Heart right ventricle (tissue), 16 donors: Measurements from ENCODE around the gene TAF1C. TPM values are rescaled to one million over a fixed set of nuclear protein-coding genes. Genes with fewer than 3 reads are reported as not detected.

Experiments
- ATAC-seq, 8 donors: fragments of 200-7000 bp; cut with Tn5 transposase; one replicate each; pipeline ENCODE4 v1.9.1; 2020; ENCODE audit warnings: mild to moderate bottlenecking in 8 of 8, moderate library complexity in 8 of 8, moderate number of reproducible peaks in 1 of 8
- DNase-seq, 2 donors: peaks; one replicate each; pipeline ENCODE4 v3.0.0-alpha.2; 2020
- H3K27ac ChIP-seq, 10 donors: fragments of 200-600 bp; sonication (generic) in 2 of 10; one replicate each; pipeline versions ENCODE4 v1.5.0 to v1.8.0; 2020 to 2022; ENCODE audit warnings: mild to moderate bottlenecking in 3 of 10
- H3K27me3 ChIP-seq, 7 donors: fragments of 200-600 bp; one replicate each; pipeline ENCODE4 v1.8.0; 2021 to 2022; ENCODE audit warnings: mild to moderate bottlenecking in 2 of 7
- H3K36me3 ChIP-seq, 9 donors: fragments of 200-600 bp; sonication (generic) in 1 of 9; one replicate each; pipeline versions ENCODE4 v1.5.0 to v1.8.0; 2020 to 2022; ENCODE audit warnings: mild to moderate bottlenecking in 2 of 9
- H3K4me1 ChIP-seq, 9 donors: fragments of 200-600 bp; sonication (generic) in 1 of 9; one replicate each; pipeline versions ENCODE4 v1.5.0 to v1.8.0; 2020 to 2022; ENCODE audit warnings: mild to moderate bottlenecking in 4 of 9
- H3K4me3 ChIP-seq, 10 donors: fragments of 200-600 bp; sonication (generic) in 2 of 10; one replicate each; pipeline versions ENCODE4 v1.5.0 to v1.8.0; 2020 to 2022; ENCODE audit warnings: mild to moderate bottlenecking in 7 of 10, moderate library complexity in 2 of 10
- H3K9me3 ChIP-seq, 11 donors: fragments of 200-600 bp in 10 of 11; sonication (generic) in 2 of 11; one replicate each; pipeline versions ENCODE4 v1.5.0 to v1.8.0; 2013 to 2022; ENCODE audit warnings: mild to moderate bottlenecking in 2 of 11, control low read depth in 1 of 11, moderate library complexity in 1 of 11
- CTCF ChIP-seq, 9 donors: fragments of 200-600 bp; sonication (generic) in 2 of 9; IDR thresholded peaks; one replicate each; pipeline versions ENCODE4 v1.5.0 to v1.8.0; 2021 to 2022; ENCODE audit warnings: antibody characterized with exemption in 9 of 9, mild to moderate bottlenecking in 5 of 9, moderate library complexity in 1 of 9
- WGBS, 2 donors: extraction: QIAGEN DNeasy Blood & Tissue Kit; methylation state at CpG; one replicate each; pipeline ENCODE4 v1.1.7; 2013; ENCODE audit warnings: inconsistent platforms in 1 of 2; 5-methylcytosine and 5-hydroxymethylcytosine counted together
- intact Hi-C, 10 donors: fragments of 100-400 bp; cut with DNase I; formaldehyde crosslinking; loops; one replicate each; pipeline versions ENCODE4 v1.11.1 to v1.14.2; 2022
- polyA plus RNA-seq, 2 donors: library from polyadenylated mRNA; stranded (reverse); fragments of 200-250 nt; gene quantifications; one replicate each; pipeline ENCODE4 v1.2.3, GENCODE V29; 2013
- total RNA-seq, 10 donors: library from RNA; stranded (reverse); fragmentation: NEBNext Ultra II Directional in 3 of 10; extraction: Animal tissue kit (Norgen Biotek cat#: 25700) in 3 of 10; gene quantifications; one replicate each; pipeline versions ENCODE4 v1.2.1 to v1.2.4, GENCODE V29; 2021 to 2023
- donor health status: Arrhythmogenic right ventricular cardiomyopathy.
- donor health status: ischemic (EF 13 %, LVEDD 7.1; RV severe dilation, severe dysfunction).
- donor health status: healthy with polysubstance abuse.
- donor health status: DM: no; HTN: yes; CAD: no.
- donor health status: DM: no; HTN: no; CAD: no.
- donor health status: ischemic (EF 25% LVEDD 6.9; RV normal size, moderate dysfunction).
- donor health status: ischemic (EF 25% LVEDD 5.7; RV mildly dilated, moderate dysfunction).
- donor health status: healthy.
- donor health status: DM: yes; HTN: yes; CAD: no.
- donor health status: Ischemic cardiomyopathy.
- donor health status: ischemic (EF 35%, LVEDD 5.7; RV mildly dilated, moderate dysfunction).
- donor health status: nonischemic (EF 11% LVEDD 7.7; RV severe dilation, severe dysfunction).
- donor health status: DM: yes; HTN: yes; CAD: no.
- donor health status: PGD.
- donor health status: ischemic (EF 29% LVEDD 5.4; RV normal size, mild dysfunction).
- donor health status: nonischemic (EF 23%, LVEDD 6.1; RV moderate dilation, normal function).

The TAF1C gene
- total and polyA plus RNA-seq, 12 donors = 14.2 to 76.7 (median 21.6) TPM

GRCh38 chr16:84155771-84156170 is 31.1 kb downstream of the TAF1C start:
- no peak for TF ChIP-seq CTCF (IDR thresholded peaks at IDR 0.05)
- no peak for DNase-seq
- no peaks in the 10 kb centered on the region for H3K9me3 ChIP-seq
- no peaks in the 10 kb centered on the region for H3K36me3 ChIP-seq
- no peaks in the 10 kb centered on the region for H3K4me1 ChIP-seq
- H3K27ac ChIP-seq = no peak overlapping the region
- no peak overlapping the region for H3K4me3 ChIP-seq
- ATAC-seq = no peak
- intact Hi-C loops = no loop called here
- 89% methylated on average over 6 of the region's 6 CpGs for WGBS, 2 donors
- H3K27me3 ChIP-seq = peaks cover 0 to 39% (median 7%) of the 10 kb centered on the region in 7 donors

DNA sequence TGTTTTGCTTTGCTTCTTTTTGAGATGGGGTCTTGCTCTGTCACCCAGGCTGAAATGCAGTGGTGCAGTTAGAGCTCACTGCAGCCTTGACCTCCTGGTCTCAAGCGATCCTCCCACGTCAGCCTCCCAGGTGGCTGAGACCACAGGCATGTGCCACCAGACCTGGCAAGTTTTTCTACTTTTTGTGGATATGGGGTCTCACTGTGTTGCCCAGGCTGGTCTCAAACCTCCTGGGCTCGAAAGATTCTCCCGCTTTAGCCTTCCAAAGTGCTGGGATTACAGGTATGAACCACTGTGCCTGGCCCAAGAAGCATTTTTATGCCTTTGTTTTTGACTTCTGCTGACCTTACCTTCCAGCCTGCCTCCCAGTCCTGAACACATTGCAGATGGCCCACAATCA is 31.6 kb downstream of the TAF1C start:
- intact Hi-C loops = no loop called here
- 93 to 96% methylated on average over 4 of the region's 4 CpGs for WGBS, 2 donors
- Histone ChIP-seq H3K4me3 (no peak overlapping the region), H3K36me3 (no peaks in the 10 kb centered on the region), H3K4me1 (no peaks in the 10 kb centered on the region), H3K9me3 (no peaks in the 10 kb centered on the region), H3K27me3 (peaks cover 0 to 39% (median 7%) of the 10 kb centered on the region in 7 donors), H3K27ac (no peak overlapping the region)
- DNase-seq (no peak), ATAC-seq (no peak)
- no peak for TF ChIP-seq CTCF (IDR thresholded peaks at IDR 0.05)

GRCh38 chr16:84153660-84154214 is 33.1 kb downstream of the TAF1C start:
- no peak for TF ChIP-seq CTCF (IDR thresholded peaks at IDR 0.05)
- H3K27ac ChIP-seq = no peak overlapping the region
- no peak overlapping the region for H3K4me3 ChIP-seq
- H3K27me3 ChIP-seq = peaks cover 0 to 28% (median 0%) of the 10 kb centered on the region in 7 donors
- H3K36me3 ChIP-seq = no peaks in the 10 kb centered on the region
- 72 to 77% methylated on average over 8 of the region's 8 CpGs for WGBS, 2 donors
- intact Hi-C loops = no loop called here
- no peaks in the 10 kb centered on the region for H3K4me1 ChIP-seq
- H3K9me3 ChIP-seq = no peaks in the 10 kb centered on the region
- DNase-seq (no peak), ATAC-seq (no peak)

- H3K9me3 ChIP-seq = no peaks in the 10 kb centered on the region
- no peak overlapping the region for H3K4me3 ChIP-seq
- no peaks in the 10 kb centered on the region for H3K36me3 ChIP-seq
- WGBS, 2 donors = 78 to 90% methylated on average over 3 of the region's 3 CpGs
- H3K27ac ChIP-seq = no peak overlapping the region
- peaks cover 0 to 19% (median 0%) of the 10 kb centered on the region in 7 donors for H3K27me3 ChIP-seq
- no peak for DNase-seq
- H3K4me1 ChIP-seq = peaks cover 0 to 1% (median 0%) of the 10 kb centered on the region in 9 donors
- no peak for ATAC-seq
- no peak for TF ChIP-seq CTCF (IDR thresholded peaks at IDR 0.05)
- intact Hi-C loops = no loop called here
Observed at GRCh38 chr16:84150926-84151325, 35.9 kb downstream of the TAF1C start.
